ENCODE results near the gene VIPR2. TPM values are rescaled to one million over a fixed set of nuclear protein-coding genes. Genes with fewer than 3 reads are reported as not detected.
"Not testable (repeated sequence)": the region's sequence is repeated elsewhere in the genome, so short reads cannot be mapped to it uniquely, and the experiment has no call there.

Gene VIPR2
- total RNA-seq, 1 donor from 2014 or later, result not detected

DNA sequence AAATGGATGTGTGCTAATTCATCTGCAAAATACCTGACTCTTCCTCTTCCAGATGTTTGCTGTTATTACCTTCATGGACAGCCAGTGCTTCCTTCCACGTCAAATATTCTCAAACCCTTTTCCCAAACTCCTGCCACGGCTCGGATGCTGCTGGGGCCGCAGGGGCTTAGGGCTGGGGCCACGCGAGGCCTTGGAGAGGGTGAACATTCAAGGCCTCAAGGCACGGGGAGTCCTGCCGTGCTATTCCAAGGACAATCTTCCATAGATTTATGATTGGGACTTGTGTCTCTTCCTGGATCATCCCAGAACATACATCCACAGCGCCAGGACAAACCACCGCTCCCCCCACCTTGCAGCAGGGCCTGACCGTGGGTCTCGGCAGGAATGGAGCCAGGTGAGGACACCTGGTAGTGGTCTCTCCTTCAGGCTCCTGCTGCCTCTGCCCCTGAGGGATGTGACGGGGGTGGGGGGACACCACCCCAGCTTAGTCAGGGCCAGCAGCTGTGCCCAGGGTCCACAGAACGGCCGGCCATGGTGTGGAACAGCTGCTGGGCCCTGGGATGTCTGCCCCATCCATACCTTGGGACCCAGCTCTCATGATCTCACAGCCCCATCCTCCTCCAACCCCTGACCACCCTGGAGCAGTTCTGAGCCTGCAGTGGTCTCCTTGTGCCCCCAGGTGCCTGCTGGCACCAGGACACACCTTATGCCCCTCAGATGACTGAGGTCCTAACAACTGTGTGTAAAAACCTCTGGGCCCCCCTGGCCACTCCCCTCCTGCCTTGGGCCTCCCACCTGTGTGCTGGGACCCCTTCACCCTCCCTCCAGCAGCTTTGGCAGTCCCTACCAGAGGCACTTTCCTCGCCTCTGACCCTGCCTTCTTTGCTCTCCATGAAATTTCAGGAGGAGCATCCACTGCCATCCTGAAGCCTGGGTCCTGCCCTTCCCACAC, 16.7 kb downstream of the VIPR2 start:
- no peak for DNase-seq (ENCODE audit: low read depth)
- Histone ChIP-seq H3K27me3 (ENCODE audit: control insufficient read depth, insufficient read depth, low read length) (no peaks in the 10 kb centered on the region), H3K36me3 (ENCODE audit: control insufficient read depth, insufficient read depth, low read length) (no peaks in the 10 kb centered on the region), H3K4me3 (ENCODE audit: low read depth, low read length) (no peak overlapping the region)
- TF ChIP-seq, protein P1, sequence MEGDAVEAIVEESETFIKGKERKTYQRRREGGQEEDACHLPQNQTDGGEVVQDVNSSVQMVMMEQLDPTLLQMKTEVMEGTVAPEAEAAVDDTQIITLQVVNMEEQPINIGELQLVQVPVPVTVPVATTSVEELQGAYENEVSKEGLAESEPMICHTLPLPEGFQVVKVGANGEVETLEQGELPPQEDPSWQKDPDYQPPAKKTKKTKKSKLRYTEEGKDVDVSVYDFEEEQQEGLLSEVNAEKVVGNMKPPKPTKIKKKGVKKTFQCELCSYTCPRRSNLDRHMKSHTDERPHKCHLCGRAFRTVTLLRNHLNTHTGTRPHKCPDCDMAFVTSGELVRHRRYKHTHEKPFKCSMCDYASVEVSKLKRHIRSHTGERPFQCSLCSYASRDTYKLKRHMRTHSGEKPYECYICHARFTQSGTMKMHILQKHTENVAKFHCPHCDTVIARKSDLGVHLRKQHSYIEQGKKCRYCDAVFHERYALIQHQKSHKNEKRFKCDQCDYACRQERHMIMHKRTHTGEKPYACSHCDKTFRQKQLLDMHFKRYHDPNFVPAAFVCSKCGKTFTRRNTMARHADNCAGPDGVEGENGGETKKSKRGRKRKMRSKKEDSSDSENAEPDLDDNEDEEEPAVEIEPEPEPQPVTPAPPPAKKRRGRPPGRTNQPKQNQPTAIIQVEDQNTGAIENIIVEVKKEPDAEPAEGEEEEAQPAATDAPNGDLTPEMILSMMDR (IDR thresholded peaks at IDR 0.05; ENCODE audit: insufficient read depth, low read length, severe bottlenecking), result no peak
- no peak for FAIRE-seq

DNA sequence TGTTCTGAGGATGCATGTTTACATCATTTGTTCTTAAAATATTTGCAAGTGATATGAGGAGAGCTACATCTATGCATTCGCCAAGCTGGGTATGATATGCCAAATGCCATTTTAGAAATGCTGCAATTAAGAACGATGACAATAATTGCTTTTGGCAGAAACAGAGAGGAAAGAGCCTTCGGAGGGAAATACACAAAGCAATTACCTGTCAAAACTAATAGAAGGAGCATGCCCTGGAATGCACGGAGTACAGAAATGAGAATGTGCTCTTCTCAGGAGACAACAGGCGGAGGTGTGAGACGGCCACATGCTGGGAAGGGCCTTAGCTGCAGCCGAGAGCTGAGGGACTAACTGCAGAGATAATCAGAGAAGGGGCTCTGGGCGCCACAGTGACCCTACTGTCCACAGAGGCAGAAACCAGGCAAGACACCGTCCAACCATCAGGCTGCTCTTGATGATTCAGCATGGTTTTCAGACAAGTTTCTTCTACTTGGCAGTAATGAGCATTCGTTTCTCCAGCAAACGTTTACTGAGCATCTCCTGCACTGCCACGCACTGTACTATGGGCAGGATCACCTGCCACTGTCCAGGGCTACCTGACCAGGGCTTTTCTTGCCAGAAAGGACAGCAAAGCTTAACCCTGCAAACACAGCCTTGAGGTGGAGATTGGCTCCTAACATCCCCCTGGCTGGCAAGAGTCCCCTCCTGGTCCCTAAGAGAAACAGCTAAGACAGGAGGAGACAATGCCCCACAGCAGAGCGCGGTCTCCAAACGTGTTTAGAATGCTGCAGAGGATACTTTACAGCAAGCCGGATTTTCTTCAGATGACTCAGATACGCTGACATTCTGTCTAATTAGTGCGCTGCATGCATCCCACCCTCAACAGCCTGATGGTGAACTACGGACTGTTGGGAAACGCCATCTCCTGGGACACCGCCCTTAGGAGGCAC, 18.1 kb downstream of the VIPR2 start:
- Histone ChIP-seq H3K4me3 (ENCODE audit: low read depth, low read length) (no peak overlapping the region), H3K27me3 (ENCODE audit: control insufficient read depth, insufficient read depth, low read length) (no peaks in the 10 kb centered on the region), H3K36me3 (ENCODE audit: control insufficient read depth, insufficient read depth, low read length) (no peaks in the 10 kb centered on the region)
- TF ChIP-seq, protein P1 (IDR thresholded peaks at IDR 0.05; ENCODE audit: insufficient read depth, low read length, severe bottlenecking), result no peak
- DNase-seq (ENCODE audit: low read depth) (no peak), FAIRE-seq (no peak)

DNA sequence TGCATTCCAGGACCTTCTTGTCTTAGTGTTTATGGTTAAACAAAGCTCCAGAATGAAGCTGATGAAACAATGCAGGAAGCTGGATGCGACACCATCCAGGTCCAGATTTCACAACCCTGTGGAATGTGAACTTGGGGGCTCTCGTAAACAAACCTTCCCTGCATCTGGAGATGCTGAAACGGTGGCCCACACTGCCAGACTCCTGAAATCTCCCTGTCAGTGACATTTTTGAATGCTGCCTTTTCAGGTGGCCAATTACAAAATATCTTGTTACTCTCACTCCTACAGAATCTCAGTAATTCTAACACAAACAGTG, 18.8 kb downstream of the VIPR2 start:
- TF ChIP-seq, protein P1 (IDR thresholded peaks at IDR 0.05; ENCODE audit: insufficient read depth, low read length, severe bottlenecking), result no peak
- Histone ChIP-seq H3K36me3 (ENCODE audit: control insufficient read depth, insufficient read depth, low read length) (no peaks in the 10 kb centered on the region), H3K27me3 (ENCODE audit: control insufficient read depth, insufficient read depth, low read length) (no peaks in the 10 kb centered on the region), H3K4me3 (ENCODE audit: low read depth, low read length) (no peak overlapping the region)
- no peak for FAIRE-seq
- no peak for DNase-seq (ENCODE audit: low read depth)

DNA sequence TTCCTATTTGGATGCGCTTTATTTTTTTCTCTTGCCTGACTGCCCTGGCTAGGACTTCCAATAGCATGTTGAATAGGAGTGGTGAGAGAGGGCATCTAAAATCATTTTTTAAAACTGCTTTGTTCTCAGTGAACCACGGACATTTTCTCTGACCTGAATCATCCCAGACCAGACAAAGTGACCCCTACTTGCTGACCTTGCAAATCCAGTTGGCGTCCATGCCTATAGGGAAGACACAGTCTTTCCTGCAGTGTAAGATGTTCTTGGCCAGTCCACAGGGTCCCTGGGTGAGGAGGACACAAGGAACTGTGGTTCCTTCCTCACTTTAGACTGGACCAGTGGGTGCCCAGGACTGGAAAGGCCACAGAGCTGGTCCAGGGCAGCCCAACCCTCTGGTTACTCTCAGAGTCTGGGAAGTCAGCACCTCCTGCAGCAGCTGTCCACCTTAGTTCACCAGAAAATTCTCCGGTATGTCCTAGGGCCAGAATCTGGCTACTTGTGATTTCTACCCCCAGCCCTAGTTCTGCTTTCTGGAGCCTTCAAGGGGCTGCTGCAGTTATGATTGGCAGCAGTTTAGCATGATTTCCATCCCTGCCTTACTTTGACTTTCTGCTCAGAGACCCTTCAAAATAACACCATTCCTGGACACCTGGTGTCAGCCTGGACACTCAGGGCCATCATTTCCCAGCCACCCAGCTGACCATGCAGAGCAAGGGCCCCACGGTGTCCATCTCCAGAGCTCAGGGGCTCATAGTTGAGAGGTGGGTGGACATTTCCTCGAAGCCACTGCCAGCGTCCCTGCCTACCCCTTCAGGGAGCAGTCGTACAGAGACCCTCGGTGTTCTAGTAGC, 19.3 kb downstream of the VIPR2 start:
- TF ChIP-seq, protein P1 (IDR thresholded peaks at IDR 0.05; ENCODE audit: insufficient read depth, low read length, severe bottlenecking), result no peak
- H3K4me3 ChIP-seq (ENCODE audit: low read depth, low read length), result no peak overlapping the region
- FAIRE-seq (no peak), DNase-seq (ENCODE audit: low read depth) (no peak)
- no peaks in the 10 kb centered on the region for H3K36me3 ChIP-seq (ENCODE audit: control insufficient read depth, insufficient read depth, low read length)
- H3K27me3 ChIP-seq (ENCODE audit: control insufficient read depth, insufficient read depth, low read length), result no peaks in the 10 kb centered on the region

DNA sequence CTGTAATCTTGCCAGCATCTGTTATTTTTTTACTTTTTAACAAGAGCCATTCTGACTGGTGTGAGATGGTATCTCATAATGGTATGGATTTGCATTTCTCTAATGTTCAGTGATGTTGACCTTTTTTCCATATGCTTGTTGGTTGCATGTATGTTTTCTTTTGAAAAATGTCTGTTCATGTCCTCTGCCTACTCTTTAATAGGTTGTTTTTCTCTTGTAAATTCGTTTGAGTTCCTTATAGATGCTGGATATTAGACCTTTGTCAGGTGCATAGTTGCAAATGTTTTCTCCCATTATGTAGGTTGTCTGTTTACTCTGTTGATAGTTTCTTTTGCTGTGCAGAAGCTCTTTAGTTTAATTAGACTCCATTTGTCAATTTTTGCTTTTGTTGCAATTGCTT, 20.9 kb downstream of the VIPR2 start:
- DNase-seq (ENCODE audit: low read depth); H3K27me3 ChIP-seq (ENCODE audit: control insufficient read depth, insufficient read depth, low read length); H3K36me3 ChIP-seq (ENCODE audit: control insufficient read depth, insufficient read depth, low read length); FAIRE-seq; H3K4me3 ChIP-seq (ENCODE audit: low read depth, low read length): not testable (repeated sequence)

DNA sequence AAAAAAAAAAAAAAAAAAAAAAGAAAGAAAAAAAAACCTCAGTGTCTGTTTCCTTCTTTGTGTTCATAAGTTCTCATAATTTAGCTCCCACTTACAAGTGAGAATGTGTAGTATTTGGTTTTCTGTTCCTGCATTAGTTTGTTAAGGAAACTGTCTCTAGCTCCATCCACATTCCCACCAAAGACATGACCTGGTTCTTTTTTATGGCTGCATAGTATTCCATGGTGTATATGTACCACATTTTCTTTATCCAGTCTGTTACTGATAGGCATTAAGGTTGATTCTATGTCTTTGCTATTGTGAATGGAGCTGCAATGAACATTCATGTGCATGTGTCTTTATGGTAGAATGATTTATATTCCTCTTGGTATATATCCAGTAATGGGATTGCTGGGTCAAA, 21.4 kb downstream of the VIPR2 start:
- not testable (repeated sequence) for DNase-seq (ENCODE audit: low read depth); H3K36me3 ChIP-seq (ENCODE audit: control insufficient read depth, insufficient read depth, low read length); H3K4me3 ChIP-seq (ENCODE audit: low read depth, low read length); FAIRE-seq; H3K27me3 ChIP-seq (ENCODE audit: control insufficient read depth, insufficient read depth, low read length)

Data from bronchial epithelial cell (primary cell).